IPS DF 6.9 (cell line): Measurements from ENCODE around the gene STMND1.

Source experiments
- DNase-seq: peaks from one replicate; pipeline ENCODE4 v3.0.0-alpha.2; 2013; ENCODE audit warnings: low read depth, low spot score
- H3K27ac ChIP-seq: one replicate; pipeline ENCODE4 v1.5.1; 2013; ENCODE audit warnings: low read length, control low read depth
- H3K27me3 ChIP-seq: 2 replicates; pipeline ENCODE4 v1.6.1; 2013; ENCODE audit warnings: mild to moderate bottlenecking, low read length; ENCODE audit not compliant: control insufficient read depth, insufficient read depth
- H3K36me3 ChIP-seq: 2 replicates; pipeline ENCODE4 v1.6.1; 2013; ENCODE audit warnings: low read length; ENCODE audit not compliant: control insufficient read depth, insufficient read depth
- H3K4me1 ChIP-seq: 2 replicates; pipeline ENCODE4 v1.6.1; 2013; ENCODE audit warnings: low read length; ENCODE audit not compliant: control insufficient read depth, insufficient read depth
- H3K4me3 ChIP-seq: 2 replicates; pipeline ENCODE4 v1.5.1; 2013; ENCODE audit warnings: mild to moderate bottlenecking, low read length
- H3K9me3 ChIP-seq: 2 replicates; pipeline ENCODE4 v1.6.1; 2013; ENCODE audit warnings: low read length, inconsistent platforms; ENCODE audit not compliant: control insufficient read depth, insufficient read depth
- whole genome bisulfite sequencing: extraction: QIAGEN DNeasy Blood & Tissue Kit; methylation state at CpG from one replicate; pipeline ENCODE4 v1.1.7; 2013; ENCODE audit warnings: mixed read lengths, missing lambda C conversion rate; ENCODE audit not compliant: insufficient read length, insufficient coverage; 5-methylcytosine and 5-hydroxymethylcytosine counted together

The STMND1 gene

DNA sequence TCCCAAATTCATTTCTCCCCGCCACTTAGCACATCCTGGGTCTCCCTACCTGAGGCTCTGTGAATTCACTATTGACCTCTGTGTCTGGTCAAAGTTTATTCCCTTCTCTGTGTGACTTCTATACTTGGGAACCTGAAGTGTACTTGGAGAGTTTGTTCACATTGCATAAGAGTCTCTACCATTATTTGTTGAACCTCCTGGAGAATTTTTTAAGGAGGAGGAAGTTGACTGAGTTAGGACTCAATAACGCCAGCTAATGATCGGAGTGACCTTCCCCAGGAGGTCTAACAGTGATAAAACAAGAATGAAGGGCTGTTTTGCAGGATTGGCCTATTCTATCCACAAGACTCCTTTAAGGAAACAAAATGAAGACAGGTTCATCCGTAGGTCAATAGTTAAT, 23.6 kb downstream of the STMND1 start:
- no peaks in the 10 kb centered on the region for H3K36me3 ChIP-seq
- no peak overlapping the region for H3K27ac ChIP-seq
- no peak overlapping the region for H3K4me3 ChIP-seq
- DNase-seq: no peak
- H3K27me3 ChIP-seq: no peaks in the 10 kb centered on the region
- H3K4me1 ChIP-seq: no peaks in the 10 kb centered on the region
- no CpG with 5 or more reads among the region's 4 CpGs for WGBS
- no peaks in the 10 kb centered on the region for H3K9me3 ChIP-seq

DNA sequence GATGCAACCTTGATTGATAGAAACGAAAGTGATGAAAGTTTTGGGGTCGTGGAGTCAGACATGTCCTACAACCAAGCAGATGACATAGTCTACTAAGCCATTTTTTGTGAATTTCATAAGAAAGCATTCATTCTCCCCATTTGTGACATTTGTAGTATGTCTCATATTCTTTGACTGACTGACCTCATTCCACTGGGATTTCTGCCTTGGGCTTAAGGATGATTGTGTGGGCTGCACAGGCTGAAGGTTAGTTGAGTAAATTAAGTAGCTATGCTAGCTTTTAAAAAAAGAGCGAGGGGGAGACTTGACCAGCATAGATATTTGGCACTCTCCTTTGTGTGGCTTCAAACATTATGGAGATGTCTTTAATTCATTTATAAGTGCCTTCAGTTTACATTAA, 28.9 kb downstream of the STMND1 start:
- WGBS: 100% methylated on average over 2 of the region's 3 CpGs
- Histone ChIP-seq H3K27ac (no peak overlapping the region), H3K36me3 (no peaks in the 10 kb centered on the region), H3K4me3 (no peak overlapping the region), H3K4me1 (no peaks in the 10 kb centered on the region), H3K9me3 (no peaks in the 10 kb centered on the region), H3K27me3 (no peaks in the 10 kb centered on the region)
- DNase-seq: no peak

DNA sequence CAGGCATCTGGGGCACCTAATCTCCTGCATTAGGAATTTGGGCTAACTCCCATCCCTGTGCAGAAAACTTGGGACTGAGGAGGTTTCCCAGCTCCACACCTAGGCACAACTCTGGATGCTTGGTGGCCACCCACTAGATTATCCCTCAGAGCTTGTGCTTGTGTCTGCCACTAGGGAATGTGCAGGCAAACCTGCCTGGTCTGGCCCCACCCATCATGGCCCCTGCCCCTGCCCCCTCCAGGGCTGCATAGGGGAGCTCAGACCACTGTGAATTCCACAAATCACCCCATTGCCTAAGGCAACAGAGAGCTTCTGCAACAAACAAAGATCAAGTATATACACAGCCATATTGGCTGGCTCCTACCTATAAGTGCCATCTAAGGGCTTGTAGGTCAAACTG, 31.1 kb downstream of the STMND1 start:
- Histone ChIP-seq H3K4me1 (no peaks in the 10 kb centered on the region), H3K27me3 (no peaks in the 10 kb centered on the region), H3K9me3 (no peaks in the 10 kb centered on the region), H3K4me3 (no peak overlapping the region), H3K36me3 (no peaks in the 10 kb centered on the region), H3K27ac (no peak overlapping the region)
- no peak for DNase-seq

DNA sequence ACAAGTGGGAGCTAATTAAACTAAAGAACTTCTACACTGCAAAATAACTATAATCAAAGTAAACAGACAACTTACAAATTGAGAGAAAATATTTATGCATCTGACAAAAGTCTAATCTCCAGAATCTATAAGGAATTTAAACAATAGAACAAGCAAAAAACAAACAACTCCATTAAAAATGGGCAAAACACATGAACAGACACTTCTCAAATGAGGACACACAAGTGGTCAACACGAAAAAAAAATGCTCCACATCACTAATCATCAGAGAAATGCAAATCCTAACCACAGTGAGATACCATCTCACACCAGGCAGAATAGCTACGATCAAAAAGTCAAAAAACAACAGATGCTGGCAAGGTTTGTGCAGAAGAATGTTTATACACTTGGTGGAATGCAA, 36.2 kb downstream of the STMND1 start:
- WGBS: no CpG with 5 or more reads among the region's 2 CpGs
- no peaks in the 10 kb centered on the region for H3K27me3 ChIP-seq
- DNase-seq: no peak
- no peak overlapping the region for H3K27ac ChIP-seq
- H3K4me1 ChIP-seq: no peaks in the 10 kb centered on the region
- no peak overlapping the region for H3K4me3 ChIP-seq
- H3K9me3 ChIP-seq: no peaks in the 10 kb centered on the region
- H3K36me3 ChIP-seq: no peaks in the 10 kb centered on the region

DNA sequence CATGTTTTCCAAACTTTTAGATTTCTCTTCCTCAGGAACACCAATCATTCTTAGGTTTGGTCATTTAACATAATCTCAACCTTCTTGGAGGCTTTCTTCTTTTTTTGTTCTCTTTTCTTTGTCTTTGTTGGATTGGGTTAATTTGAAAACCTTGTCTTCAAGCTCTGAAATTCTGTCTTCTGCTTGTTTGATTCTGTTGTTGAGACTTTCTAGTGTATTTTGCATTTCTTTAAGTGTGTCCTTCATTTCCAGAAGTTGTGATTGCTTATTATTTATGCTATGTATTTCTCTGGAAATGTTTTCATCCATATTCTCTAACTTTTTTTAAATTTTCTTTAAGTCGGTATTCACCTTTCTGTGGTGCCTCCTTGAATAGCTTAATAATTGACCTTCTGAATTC, 42.2 kb downstream of the STMND1 start:
- H3K4me3 ChIP-seq: no peak overlapping the region
- no peak for DNase-seq
- H3K27ac ChIP-seq: no peak overlapping the region
- H3K36me3 ChIP-seq: no peaks in the 10 kb centered on the region
- no CpG with 5 or more reads among the region's 1 CpG for WGBS
- no peaks in the 10 kb centered on the region for H3K4me1 ChIP-seq
- H3K27me3 ChIP-seq: no peaks in the 10 kb centered on the region
- no peaks in the 10 kb centered on the region for H3K9me3 ChIP-seq

DNA sequence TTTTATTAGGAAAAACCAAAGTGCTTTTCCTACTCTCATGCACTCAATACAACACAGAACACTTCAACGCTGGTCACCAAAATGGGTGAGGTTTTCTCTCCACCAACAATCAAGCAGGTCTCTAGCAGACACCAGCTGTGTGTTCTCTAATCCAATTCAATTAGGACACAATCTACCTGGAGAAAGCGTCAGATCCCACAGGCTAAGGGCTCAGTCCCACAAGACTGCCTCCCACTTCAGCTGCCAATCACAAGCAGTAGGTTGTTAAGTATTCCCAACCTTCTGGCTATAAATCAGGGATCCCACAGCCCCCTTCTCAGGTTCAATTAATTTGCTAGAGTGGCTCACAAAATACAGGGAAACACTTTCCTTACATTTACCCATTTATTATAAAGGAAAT, 47.7 kb downstream of the STMND1 start:
- Histone ChIP-seq H3K36me3 (no peaks in the 10 kb centered on the region), H3K4me3 (no peak overlapping the region), H3K27ac (no peak overlapping the region), H3K9me3 (no peaks in the 10 kb centered on the region), H3K27me3 (no peaks in the 10 kb centered on the region), H3K4me1 (no peaks in the 10 kb centered on the region)
- DNase-seq: no peak
- WGBS: no CpG with 5 or more reads among the region's 2 CpGs

DNA sequence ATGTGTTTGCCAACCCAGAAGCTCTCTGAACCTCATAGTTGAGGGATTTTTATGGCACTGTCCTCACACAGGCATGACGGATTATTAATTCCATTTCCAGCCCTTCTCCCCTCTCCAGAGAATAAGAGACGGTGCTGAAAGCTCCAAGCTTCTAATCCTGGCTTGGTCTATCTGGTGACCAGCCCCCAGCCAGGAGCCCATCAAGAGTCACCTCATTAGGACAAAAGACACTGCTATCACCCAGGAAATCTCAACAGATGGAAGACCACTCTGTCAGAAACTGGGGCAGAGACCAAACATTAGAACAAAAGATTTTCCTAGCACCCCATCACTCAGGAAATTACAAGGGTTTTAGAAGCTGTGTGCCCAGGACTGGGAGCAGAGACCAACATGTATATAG, 48.2 kb downstream of the STMND1 start:
- Histone ChIP-seq H3K27ac (no peak overlapping the region), H3K4me1 (no peaks in the 10 kb centered on the region), H3K27me3 (no peaks in the 10 kb centered on the region), H3K36me3 (no peaks in the 10 kb centered on the region), H3K4me3 (no peak overlapping the region), H3K9me3 (no peaks in the 10 kb centered on the region)
- no CpG with 5 or more reads among the region's 2 CpGs for WGBS
- DNase-seq: no peak

DNA sequence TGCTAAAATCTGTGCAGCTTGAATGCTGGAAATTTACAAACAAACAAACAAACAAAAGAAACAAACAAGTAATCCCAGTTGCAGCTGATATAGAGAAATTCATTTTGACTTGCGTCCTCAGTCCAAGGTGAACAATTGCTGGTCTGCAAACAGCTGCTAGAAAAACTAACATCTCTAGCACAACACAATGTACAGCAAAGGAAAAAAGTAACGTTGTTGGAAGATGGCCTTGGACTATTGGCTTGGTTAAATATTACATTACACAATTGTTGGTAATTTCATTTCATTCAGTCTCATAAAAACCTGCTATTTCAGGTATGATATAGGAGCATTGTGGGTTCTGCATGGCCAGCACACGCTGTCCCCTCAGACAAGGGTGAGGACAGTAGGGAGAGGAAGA, 50.0 kb downstream of the STMND1 start:
- H3K27ac ChIP-seq: no peak overlapping the region
- H3K4me1 ChIP-seq: no peaks in the 10 kb centered on the region
- DNase-seq: no peak
- H3K36me3 ChIP-seq: no peaks in the 10 kb centered on the region
- WGBS: no CpG with 5 or more reads among the region's 3 CpGs
- H3K4me3 ChIP-seq: no peak overlapping the region
- no peaks in the 10 kb centered on the region for H3K27me3 ChIP-seq
- H3K9me3 ChIP-seq: no peaks in the 10 kb centered on the region

DNA sequence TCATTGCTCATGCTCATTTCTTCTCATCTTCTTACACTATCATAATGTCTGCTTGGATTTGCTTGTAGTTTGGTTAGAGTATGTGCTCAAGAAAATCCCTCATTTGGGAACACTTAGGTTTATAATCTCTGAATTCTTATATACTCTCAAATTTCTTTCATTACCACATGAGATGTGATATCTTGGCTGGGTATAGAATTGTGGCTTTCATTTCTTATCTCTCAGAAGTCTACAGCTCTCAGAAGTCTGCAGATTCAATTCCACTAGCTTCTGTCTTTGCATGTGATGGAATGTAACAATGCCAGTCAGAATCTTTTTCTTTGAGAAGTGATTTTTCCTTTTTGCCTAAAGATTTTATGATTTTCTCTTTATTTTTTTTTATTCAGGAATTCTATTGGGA, 50.9 kb downstream of the STMND1 start:
- no peak for DNase-seq
- H3K27ac ChIP-seq: no peak overlapping the region
- no peaks in the 10 kb centered on the region for H3K9me3 ChIP-seq
- H3K4me3 ChIP-seq: no peak overlapping the region
- H3K27me3 ChIP-seq: no peaks in the 10 kb centered on the region
- H3K4me1 ChIP-seq: no peaks in the 10 kb centered on the region
- H3K36me3 ChIP-seq: no peaks in the 10 kb centered on the region

DNA sequence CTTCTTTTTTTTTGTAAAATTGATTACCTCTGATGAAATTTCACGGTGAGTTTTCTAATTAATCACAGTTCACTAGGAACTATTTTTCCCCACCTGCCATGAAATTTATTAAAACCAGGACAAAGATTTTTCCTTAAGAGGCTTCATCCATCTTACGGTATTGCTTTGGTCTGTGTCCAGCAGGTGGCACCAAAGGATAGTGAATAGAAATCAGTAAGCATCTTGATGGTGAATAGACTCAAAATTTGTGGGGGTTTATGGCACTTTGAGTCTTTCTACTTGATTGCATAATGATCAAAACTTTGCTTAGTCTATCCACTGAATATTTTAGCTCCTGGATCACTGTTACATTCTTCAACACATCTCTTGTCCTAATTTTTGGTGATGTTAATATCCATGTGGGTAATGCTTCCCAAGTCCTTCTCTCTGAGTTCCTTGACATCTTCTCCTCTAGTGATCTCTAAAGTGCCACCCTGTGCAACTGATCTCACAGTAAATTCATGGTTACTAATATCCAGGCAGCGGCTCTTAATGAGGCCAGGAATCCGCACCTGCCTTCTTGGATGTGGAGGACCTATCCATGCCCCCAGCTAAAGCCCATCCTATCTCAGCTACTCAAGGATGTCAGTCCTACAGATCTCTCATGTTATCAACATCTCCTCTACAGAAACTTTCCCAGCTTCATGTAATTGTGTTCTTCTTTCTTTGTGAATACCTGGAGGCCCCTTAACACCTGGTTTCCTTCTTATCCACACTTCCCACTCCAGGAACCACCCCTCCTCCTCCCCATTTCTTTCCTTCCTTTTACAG, 54.5 kb downstream of the STMND1 start:
- no peaks in the 10 kb centered on the region for H3K9me3 ChIP-seq
- H3K36me3 ChIP-seq: no peaks in the 10 kb centered on the region
- DNase-seq: peak; percentile 48
- no peaks in the 10 kb centered on the region for H3K27me3 ChIP-seq
- WGBS: no CpG with 5 or more reads among the region's 4 CpGs
- H3K4me1 ChIP-seq: no peaks in the 10 kb centered on the region
- H3K4me3 ChIP-seq: no peak overlapping the region
- H3K27ac ChIP-seq: no peak overlapping the region

DNA sequence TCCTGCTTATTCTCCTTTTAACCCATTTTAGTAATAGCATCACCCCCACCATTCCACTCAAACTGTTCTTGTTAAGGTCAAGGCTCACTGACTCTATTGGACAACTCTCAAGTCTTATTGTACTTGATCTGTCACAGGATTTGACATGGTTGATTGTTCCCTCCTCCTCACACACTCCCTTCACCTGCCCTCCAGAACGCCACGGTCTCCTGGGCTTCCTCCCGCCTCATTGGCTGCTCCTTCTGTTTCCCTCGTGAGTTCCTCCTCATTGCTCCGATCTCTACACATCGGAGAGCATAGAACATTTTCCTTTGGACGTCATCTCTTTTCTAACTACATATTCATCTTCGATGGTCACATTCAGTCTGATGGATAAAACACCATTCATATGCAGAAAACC, 55.1 kb downstream of the STMND1 start:
- WGBS: no CpG with 5 or more reads among the region's 8 CpGs

More for the DNA sequence above, 55.1 kb downstream of the STMND1 start:
- Histone ChIP-seq H3K9me3 (no peaks in the 10 kb centered on the region), H3K27ac (no peak overlapping the region), H3K36me3 (no peaks in the 10 kb centered on the region), H3K4me1 (no peaks in the 10 kb centered on the region), H3K4me3 (no peak overlapping the region), H3K27me3 (no peaks in the 10 kb centered on the region)
- no peak for DNase-seq
